GM21367 (cell line): ENCODE results near the gene CALD1.
"Not testable (repeated sequence)": the region's sequence is repeated elsewhere in the genome, so short reads cannot be mapped to it uniquely, and the experiment has no call there.

Source experiments
- ATAC-seq: cut with Tn5 transposase; IDR thresholded peaks from one replicate; pipeline ENCODE4 v1.9.1; 2021; ENCODE audit not compliant: unreplicated experiment

Gene CALD1

DNA sequence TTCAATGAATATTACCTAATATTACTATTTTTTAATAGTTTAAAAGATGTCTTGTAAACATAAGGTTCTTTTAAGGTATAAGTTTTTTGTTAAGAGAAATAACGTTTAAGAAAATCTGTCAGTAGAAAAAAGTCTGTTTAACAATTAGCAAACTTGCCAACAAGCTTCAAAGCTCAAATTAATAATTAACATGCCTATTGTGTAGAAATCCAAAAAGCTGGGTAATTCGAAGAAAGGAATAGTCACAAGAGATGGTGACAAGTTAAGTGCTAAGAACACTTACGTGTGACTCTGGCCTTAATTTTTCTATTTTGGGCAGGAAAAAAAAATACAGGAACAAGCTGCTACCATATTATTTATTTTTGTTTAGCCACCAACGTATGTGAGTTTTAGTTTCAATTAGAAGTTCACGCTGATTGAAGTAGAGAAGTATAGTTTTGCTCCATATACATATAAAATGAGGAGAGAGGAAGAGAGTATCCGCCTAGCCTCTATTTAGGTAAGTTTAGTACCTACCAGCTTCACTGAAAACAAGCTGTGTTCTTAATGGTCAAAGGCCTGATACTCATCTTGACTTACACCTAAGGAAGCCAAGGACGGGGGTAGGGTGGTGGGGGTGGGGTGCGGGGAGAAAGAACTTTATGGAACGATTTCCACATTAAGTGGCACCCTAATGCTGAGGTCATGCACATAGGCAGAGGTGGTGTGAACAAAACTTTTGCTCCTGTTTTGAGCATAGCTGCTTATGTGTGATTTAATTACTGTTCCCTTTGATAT, 163.4 kb downstream of the CALD1 start:
- no peak for ATAC-seq

DNA sequence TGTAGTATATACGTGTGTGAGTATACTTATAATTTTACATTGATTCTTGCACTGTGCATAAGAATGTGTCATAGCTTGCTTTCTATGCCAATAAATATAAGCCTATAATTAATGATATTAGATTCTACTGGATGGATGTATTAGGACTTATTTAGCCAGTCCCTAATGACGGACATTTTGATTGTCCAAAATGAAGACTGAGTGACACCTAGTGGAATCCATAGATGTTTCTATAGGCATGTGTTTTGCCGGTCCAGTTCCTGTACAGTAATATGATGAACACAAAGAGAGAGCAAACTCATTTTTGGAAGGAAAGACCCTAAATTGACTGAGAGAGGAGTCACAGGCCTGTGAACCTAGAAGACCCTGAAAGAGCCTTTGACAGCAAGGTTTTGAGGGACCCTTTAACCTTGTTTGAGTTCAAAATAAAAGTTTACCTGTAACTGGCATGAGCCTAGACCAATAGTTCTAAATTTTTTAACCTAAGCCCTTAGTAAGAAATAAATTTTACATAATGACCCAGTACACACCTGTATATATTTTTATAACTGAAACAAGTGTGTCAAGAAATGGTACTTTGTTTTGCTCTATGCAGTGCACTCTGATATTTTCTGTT, 164.5 kb downstream of the CALD1 start:
- no peak for ATAC-seq

- ATAC-seq = no peak
Observed at GRCh38 chr7:134945691-134946090, 166.3 kb downstream of the CALD1 start.

DNA sequence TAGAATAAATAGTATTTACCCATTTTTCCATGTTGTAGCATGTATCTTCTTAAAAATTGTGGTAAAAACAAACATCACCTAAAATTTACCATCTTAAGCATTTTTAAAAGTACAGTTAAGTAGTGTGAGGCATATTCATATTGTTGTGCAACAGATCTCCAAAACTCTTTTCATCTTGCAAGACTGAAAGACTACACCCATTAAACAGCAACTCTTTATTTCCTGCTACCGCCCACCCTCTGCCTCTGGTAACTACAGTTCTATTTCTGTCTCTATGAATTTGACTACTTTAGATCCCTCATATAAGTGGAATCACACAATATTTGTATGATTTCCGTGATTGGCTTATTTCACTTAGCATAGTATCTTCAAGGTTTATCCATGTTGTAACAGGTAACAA, 166.8 kb downstream of the CALD1 start:
- ATAC-seq = no peak

- no peak for ATAC-seq
Observed at GRCh38 chr7:134947329-134947728, 167.9 kb downstream of the CALD1 start.

- ATAC-seq = no peak
Observed at GRCh38 chr7:134947831-134948230, 168.4 kb downstream of the CALD1 start.

- ATAC-seq = no peak
Observed at GRCh38 chr7:134948246-134948645, 168.8 kb downstream of the CALD1 start.

DNA sequence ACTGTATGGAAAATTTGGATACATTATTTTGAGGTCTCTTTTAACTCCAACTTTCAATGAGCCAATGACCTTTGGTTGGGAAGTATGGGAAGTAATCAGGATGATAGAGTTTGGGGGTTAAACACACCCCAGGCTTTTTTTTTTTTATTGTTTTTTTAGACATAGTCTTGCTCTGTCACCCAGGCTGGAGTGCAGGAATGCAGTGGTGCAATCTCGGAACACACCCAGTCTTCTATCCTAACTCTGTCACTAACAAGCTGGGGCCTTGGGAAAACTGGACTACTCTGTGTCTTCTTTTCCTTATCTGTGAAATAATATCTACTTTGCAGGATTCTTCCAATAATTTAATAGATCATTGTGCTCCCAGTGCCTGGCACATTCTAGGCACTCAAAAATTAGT, 169.3 kb downstream of the CALD1 start:
- no peak for ATAC-seq

GRCh38 chr7:134949171-134949570, 169.7 kb downstream of the CALD1 start:
- ATAC-seq = no peak

DNA sequence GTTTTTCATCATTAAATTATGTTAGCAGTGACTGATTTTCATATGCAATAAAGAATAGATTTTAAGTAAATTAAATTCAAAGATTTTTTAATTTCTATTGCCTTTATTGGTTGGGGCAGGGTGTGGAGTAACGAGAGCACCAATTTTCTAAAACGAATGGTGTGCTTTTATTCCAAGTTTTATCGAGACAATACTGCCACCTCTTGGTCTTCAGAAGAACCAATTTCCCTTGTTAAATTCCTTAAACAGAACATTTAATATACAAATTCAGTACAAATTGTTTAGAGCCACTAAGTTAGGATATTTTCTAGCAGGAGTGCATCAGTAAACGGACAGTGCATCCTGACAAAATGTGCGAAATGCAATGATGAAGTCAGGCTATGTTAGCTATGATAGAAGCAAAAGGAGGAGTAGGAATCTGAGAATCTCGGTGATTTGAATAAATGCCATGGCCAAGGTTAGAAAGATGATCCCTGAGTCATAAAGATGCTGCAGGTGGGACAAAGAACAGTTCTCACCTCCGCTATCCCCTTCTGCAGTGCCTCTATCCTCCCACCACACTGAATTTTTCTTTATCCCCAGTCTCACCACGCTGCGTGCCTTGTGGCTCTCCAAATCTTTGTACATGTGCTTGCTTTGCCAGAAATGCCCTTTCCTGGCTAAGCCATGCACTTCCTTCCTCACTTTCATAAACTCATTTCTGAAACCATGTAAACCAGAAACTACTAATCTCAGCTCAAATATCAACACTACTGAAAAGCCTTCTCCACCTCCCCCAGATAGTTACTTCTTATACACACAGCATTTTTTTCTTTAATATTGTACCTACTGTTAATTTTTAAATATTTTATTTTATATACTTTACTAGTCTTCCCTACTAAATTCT, 175.0 kb downstream of the CALD1 start:
- no peak for ATAC-seq

GRCh38 chr7:134957005-134957404, 177.6 kb downstream of the CALD1 start:
- no peak for ATAC-seq

GRCh38 chr7:134959810-134960209, 180.4 kb downstream of the CALD1 start:
- no peak for ATAC-seq

- ATAC-seq = no peak
Observed at GRCh38 chr7:134962270-134962780, 182.9 kb downstream of the CALD1 start.

- ATAC-seq = no peak
Observed at GRCh38 chr7:134963036-134963435, 183.6 kb downstream of the CALD1 start.

DNA sequence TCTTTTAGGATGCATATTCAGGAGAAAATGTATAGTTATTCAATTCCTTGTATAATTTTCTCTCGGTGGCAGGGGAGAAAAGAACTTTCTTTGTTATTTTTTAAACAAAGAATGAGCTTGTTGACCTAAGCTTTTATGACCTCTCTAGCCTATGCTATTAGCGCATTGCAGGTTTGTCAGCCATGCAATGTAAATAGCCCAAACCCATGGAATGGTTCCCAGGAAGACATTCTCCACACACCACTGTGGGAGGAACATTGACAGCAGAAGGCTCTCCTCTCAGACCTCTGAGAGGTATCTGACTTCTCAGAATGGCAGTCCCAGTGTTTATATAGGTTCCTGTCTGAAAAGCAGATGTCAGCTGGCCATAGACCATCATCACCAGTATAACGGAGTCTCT, 187.3 kb downstream of the CALD1 start:
- no peak for ATAC-seq

DNA sequence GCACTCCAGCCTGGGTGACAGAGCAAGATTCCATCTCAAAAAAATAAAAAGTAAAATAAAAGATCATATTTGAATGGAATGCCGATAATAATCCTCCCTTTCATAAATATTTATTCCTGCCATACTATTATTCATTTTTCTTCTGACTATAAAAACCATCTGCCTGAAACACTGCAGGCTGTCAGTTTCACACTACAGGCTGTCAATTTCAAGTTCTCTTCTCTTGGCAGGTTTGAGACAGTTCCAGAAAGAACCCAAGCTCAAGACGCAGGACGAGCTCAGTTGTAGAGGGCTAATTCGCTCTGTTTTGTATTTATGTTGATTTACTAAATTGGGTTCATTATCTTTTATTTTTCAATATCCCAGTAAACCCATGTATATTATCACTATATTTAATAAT, 188.7 kb downstream of the CALD1 start:
- ATAC-seq = no peak

DNA sequence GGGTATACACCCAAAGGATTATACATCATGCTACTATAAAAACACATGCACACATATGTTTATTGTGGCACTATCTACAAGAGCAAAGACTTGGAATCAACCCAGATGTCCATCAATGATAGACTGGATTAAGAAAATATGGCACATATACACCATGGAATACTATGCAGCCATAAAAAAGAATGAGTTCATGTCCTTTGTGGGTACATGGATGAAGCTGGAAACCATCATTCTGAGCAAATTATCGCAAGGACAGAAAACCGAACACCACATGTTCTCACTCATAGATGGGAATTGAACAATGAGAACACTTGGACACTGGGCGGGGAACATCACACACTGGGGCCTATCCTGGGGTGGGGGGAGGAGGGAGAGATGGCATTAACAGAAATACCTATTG, 202.2 kb downstream of the CALD1 start:
- ATAC-seq = not testable (repeated sequence)

DNA sequence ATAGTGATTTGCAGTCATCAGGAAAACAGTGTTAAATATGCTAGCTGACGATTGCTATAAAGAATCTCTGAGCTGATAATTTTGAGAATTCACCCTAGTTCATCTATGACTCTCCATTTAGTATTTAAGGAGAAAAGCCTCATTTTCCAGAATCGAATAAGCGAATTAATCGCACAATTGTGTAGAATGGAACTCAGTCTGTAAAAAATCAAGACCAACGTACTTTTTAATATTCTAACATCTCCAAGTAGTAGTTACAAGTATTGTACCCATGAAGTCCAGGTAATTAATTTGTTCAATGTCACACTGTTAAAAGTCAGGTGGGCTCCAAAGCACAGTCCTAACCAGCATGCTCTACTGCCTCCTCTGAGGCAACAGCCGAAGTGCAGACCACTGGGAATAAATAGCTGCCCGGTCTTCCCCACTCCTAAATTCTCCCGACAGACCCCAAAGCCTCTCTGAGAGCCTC, 206.5 kb downstream of the CALD1 start:
- ATAC-seq = peak; percentile 37

- peak; percentile 88 for ATAC-seq
Observed at GRCh38 chr7:134986363-134987251, 207.2 kb downstream of the CALD1 start, which contains the start of gene AGBL3. Gene AGBL3 (plus strand): TSS chr7:134986508. CDS start chr7:134987934, 1,426 bp downstream.

- no peak for ATAC-seq
Observed at GRCh38 chr7:134988161-134988560, 208.7 kb downstream of the CALD1 start.
